Measurements from ENCODE around the gene KRTAP5-3.
"Not testable (repeated sequence)": the region's sequence is repeated elsewhere in the genome, so short reads cannot be mapped to it uniquely, and the experiment has no call there.

Gene KRTAP5-3

DNA sequence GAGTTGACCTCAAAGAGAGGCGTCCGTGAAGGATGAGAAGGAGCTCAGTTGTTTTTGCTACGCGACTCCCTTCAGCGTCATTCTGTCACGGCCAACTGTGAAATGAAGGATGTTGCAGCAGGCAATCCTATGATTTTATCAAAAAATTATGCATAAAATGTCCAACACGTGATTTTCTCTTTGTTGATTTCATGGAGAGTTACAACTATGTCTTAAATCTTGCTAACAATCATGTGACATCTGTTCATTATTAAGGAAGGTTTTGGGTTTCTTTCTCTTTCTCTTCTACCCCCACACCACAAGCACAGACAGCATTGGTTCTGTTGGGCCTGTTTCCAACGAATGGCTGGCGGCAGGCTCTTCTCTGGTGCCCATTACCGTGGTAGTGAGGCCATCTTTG is 10.0 kb upstream of the KRTAP5-3 start:
- Histone ChIP-seq H3K27ac (no peak overlapping the region), H3K27me3 (ENCODE audit: insufficient read depth, low read depth, severe bottlenecking) (peaks cover 74% of the 10 kb centered on the region), H3K9me3 (ENCODE audit: severe bottlenecking) (peaks cover 7% of the 10 kb centered on the region), H3K4me3 (ENCODE audit: low read depth, low read length) (no peak overlapping the region), H3K36me3 (no peaks in the 10 kb centered on the region)
- TF ChIP-seq, protein P1, sequence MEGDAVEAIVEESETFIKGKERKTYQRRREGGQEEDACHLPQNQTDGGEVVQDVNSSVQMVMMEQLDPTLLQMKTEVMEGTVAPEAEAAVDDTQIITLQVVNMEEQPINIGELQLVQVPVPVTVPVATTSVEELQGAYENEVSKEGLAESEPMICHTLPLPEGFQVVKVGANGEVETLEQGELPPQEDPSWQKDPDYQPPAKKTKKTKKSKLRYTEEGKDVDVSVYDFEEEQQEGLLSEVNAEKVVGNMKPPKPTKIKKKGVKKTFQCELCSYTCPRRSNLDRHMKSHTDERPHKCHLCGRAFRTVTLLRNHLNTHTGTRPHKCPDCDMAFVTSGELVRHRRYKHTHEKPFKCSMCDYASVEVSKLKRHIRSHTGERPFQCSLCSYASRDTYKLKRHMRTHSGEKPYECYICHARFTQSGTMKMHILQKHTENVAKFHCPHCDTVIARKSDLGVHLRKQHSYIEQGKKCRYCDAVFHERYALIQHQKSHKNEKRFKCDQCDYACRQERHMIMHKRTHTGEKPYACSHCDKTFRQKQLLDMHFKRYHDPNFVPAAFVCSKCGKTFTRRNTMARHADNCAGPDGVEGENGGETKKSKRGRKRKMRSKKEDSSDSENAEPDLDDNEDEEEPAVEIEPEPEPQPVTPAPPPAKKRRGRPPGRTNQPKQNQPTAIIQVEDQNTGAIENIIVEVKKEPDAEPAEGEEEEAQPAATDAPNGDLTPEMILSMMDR (IDR thresholded peaks at IDR 0.05; ENCODE audit: low read depth, low read length) = no peak
- DNase-seq = no peak

DNA sequence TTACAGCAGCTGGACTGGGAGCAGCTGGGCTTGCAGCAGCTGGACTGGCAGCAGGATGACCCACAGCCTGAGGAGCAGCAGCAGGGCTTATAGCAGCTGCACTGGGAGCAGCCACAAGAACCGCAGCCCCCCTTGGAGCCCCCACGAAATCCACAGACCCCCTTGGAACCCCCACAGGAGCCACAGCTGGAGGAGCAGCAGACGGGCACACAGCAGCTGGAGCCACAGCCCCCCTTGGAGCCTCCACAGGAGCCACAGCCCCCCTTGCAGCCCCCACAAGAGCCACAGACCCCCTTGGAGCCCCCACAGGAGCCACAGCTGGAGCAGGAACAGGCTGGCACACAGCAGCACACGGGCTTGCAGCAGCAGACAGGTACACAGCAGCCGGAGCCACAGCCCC is 362 bp downstream of the KRTAP5-3 start:
- H3K27ac ChIP-seq; H3K4me3 ChIP-seq (ENCODE audit: low read depth, low read length); H3K9me3 ChIP-seq (ENCODE audit: severe bottlenecking); H3K36me3 ChIP-seq; DNase-seq: not testable (repeated sequence)
- H3K27me3 ChIP-seq (ENCODE audit: insufficient read depth, low read depth, severe bottlenecking) = peaks cover 51% of the 10 kb centered on the region

DNA sequence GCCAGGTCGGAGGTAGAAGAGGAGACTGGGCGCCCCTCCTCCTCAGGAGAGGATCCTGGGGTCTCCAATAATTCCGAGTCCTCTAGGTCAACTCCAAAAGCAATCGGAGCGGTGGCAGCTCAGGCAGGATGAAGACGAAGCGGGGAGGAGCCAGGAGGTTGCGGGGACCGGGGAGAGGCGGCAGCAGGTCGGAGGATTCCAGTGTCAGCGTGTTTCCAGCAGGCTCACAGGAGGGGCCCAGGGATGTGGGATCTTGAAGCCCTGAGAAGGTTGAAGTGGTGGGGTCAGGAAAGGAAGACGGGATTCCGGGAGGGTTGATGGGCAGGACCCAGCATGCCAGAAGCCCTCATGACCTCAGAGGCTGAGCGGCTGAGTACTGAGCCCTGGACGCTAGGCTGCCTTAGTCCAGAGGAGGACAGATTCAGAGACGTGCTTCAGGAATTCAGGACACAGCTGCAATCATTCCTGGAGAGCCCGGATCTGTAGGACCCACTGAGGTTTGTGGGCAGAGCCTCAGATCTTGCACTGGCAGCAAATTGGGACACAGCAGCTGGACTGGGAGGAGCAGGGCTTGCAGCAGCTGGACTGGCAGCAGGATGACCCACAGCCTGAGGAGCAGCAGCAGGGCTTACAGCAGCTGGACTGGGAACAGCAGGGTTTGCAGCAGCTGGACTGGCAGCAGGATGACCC is 962 bp downstream of the KRTAP5-3 start:
- peaks cover 53% of the 10 kb centered on the region for H3K27me3 ChIP-seq (ENCODE audit: insufficient read depth, low read depth, severe bottlenecking)
- not testable (repeated sequence) for H3K27ac ChIP-seq; H3K36me3 ChIP-seq; DNase-seq; H3K4me3 ChIP-seq (ENCODE audit: low read depth, low read length); H3K9me3 ChIP-seq (ENCODE audit: severe bottlenecking)

DNA sequence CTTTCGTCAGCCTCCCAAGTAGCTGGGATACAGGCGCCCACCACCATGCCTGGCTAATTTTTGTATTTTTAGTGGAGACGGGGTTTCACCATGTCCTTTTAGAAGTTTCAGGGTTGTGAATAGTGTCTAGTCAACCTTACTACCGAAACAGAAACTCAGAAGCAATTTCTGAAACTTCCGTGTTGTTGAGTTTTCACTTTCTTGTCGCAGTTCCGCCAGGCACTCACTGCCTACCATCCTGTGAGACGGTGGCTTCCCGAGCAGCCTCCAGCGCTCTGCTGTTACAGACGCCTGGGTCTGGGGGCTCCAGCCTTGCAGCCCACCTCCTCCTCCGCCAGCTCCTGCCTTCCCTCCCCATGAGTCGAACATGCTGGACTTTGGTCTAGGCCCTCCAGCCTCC is 2.3 kb downstream of the KRTAP5-3 start:
- H3K27me3 ChIP-seq (ENCODE audit: insufficient read depth, low read depth, severe bottlenecking) = peaks cover 51% of the 10 kb centered on the region

DNA sequence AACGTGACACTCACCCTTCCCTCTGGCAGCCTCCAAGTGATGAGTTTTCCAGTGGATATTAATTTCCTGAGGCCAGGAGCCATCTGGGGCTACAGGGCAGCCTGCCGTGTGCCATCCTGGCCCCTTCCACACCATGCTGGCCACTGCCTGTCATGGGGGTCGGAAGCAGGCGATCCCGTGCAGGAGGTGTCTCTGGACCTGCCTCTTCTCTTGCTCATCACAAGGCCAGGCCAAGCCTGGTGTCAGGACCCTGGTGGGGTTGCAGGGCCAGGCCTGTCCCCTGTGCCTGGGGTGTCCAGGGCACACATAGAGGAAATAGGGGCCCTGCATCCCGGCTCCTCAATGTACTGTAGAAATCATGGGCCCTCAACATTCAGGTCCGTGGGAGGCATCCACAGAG is 3.6 kb downstream of the KRTAP5-3 start:
- Histone ChIP-seq H3K27me3 (ENCODE audit: insufficient read depth, low read depth, severe bottlenecking) (peaks cover 48% of the 10 kb centered on the region), H3K36me3 (no peaks in the 10 kb centered on the region), H3K27ac (no peak overlapping the region), H3K9me3 (ENCODE audit: severe bottlenecking) (no peaks in the 10 kb centered on the region), H3K4me3 (ENCODE audit: low read depth, low read length) (no peak overlapping the region)
- DNase-seq = no peak
- TF ChIP-seq, protein P1 (IDR thresholded peaks at IDR 0.05; ENCODE audit: low read depth, low read length) = no peak

More for the DNA sequence above, 2.3 kb downstream of the KRTAP5-3 start:
- not testable (repeated sequence) for H3K27ac ChIP-seq; H3K36me3 ChIP-seq; DNase-seq; H3K9me3 ChIP-seq (ENCODE audit: severe bottlenecking); H3K4me3 ChIP-seq (ENCODE audit: low read depth, low read length)

DNA sequence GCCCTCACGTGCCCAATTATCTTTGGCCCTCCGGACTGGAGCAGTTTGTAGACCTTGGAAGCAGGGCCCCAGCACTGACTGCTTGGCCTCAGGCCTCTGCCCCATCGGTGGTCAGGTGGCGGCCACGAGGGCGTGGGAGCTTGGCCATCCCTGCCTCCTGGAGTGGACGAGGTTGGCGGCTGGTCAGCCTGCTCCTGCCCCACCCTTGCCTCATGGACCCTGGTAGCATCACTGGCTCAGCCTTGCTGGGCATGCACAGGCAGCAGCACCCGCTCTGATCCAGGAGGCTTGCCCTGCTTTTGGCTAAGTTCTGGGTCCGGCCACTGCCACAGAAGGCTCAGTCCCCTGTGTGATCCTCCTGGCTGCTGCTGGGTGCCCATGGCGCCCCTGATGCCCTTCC is 4.1 kb downstream of the KRTAP5-3 start:
- TF ChIP-seq, protein P1 (IDR thresholded peaks at IDR 0.05; ENCODE audit: low read depth, low read length) = no peak
- no peaks in the 10 kb centered on the region for H3K9me3 ChIP-seq (ENCODE audit: severe bottlenecking)
- no peak overlapping the region for H3K27ac ChIP-seq
- peaks cover 47% of the 10 kb centered on the region for H3K27me3 ChIP-seq (ENCODE audit: insufficient read depth, low read depth, severe bottlenecking)
- no peak for DNase-seq
- no peak overlapping the region for H3K4me3 ChIP-seq (ENCODE audit: low read depth, low read length)
- no peaks in the 10 kb centered on the region for H3K36me3 ChIP-seq

DNA sequence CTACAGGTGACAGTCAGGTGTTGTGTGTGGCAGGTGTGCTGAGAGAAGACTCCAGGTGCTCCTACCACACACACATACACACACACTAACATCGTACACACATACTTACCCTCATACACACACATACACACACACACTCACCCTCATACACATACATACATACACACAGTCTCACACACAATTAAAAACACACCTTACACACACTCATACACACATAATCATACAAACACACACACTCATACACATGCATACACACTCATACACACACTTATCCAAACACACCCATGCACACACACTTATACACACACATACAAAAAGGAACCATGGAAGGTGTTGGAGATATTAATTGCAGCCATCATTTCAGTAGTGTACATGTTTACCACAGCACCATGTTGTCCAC is 4.6 kb downstream of the KRTAP5-3 start:
- TF ChIP-seq, protein P1 (IDR thresholded peaks at IDR 0.05; ENCODE audit: low read depth, low read length) = no peak
- no peaks in the 10 kb centered on the region for H3K9me3 ChIP-seq (ENCODE audit: severe bottlenecking)
- H3K27me3 ChIP-seq (ENCODE audit: insufficient read depth, low read depth, severe bottlenecking) = peaks cover 41% of the 10 kb centered on the region
- DNase-seq = no peak
- no peak overlapping the region for H3K27ac ChIP-seq
- H3K4me3 ChIP-seq (ENCODE audit: low read depth, low read length) = no peak overlapping the region
- H3K36me3 ChIP-seq = no peaks in the 10 kb centered on the region

DNA sequence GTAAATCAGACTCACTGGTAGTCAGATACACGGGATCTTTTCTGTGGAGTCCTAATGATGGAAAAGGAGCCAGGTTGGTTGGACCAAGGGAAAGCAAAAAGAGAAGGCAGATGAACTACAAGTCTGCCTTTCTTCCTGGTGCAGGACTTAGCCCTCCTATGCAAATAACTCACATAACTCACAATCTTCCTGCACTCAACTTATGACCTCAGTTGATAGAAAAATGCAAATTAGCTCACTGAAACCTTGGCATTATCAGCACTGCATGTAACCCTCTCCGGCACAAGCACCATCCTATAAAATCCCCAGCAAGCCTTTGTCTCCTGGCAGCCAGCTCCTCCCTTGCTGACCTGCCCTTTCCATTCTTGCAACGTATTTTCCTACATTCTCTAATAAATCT is 6.6 kb downstream of the KRTAP5-3 start:
- not testable (repeated sequence) for H3K4me3 ChIP-seq (ENCODE audit: low read depth, low read length); H3K36me3 ChIP-seq; H3K27ac ChIP-seq; DNase-seq; H3K9me3 ChIP-seq (ENCODE audit: severe bottlenecking)
- peaks cover 43% of the 10 kb centered on the region for H3K27me3 ChIP-seq (ENCODE audit: insufficient read depth, low read depth, severe bottlenecking)

Data from WERI-Rb-1 (cell line).